Spleen (tissue), 11 donors: ENCODE results near the gene ZFYVE28. TPM values are rescaled to one million over a fixed set of nuclear protein-coding genes. Genes with fewer than 3 reads are reported as not detected.
"Not testable (repeated sequence)": the region's sequence is repeated elsewhere in the genome, so short reads cannot be mapped to it uniquely, and the experiment has no call there.

Source experiments
- DNase-seq: peaks from one replicate; pipeline ENCODE4 v3.0.0-alpha.2; 2020
- H3K27ac ChIP-seq, 8 donors: fragments of 200-600 bp; sonication (generic) in 7 of 8; 1 replicate in 4 of 8; 2 replicates in 4 of 8; pipeline versions ENCODE4 v1.5.0 to v1.8.0; 2016 to 2021; ENCODE audit warnings: inconsistent platforms in 4 of 8, mild to moderate bottlenecking in 4 of 8, moderate library complexity in 1 of 8
- H3K27me3 ChIP-seq, 7 donors: fragments of 200-600 bp; sonication (generic) in 6 of 7; replicated peaks in 1 of 7; 1 replicate in 4 of 7; 2 replicates in 3 of 7; pipeline versions ENCODE4 v1.5.0 to v1.8.0; 2016 to 2021; ENCODE audit warnings: inconsistent platforms in 3 of 7, mild to moderate bottlenecking in 1 of 7
- H3K36me3 ChIP-seq, 6 donors: fragments of 200-600 bp; sonication (generic) in 5 of 6; 1 replicate in 4 of 6; 2 replicates in 2 of 6; pipeline versions ENCODE4 v1.5.0 to v1.8.0; 2016 to 2021; ENCODE audit warnings: inconsistent platforms in 2 of 6
- H3K4me1 ChIP-seq, 6 donors: fragments of 200-600 bp; sonication (generic) in 5 of 6; 1 replicate in 3 of 6; 2 replicates in 3 of 6; pipeline versions ENCODE4 v1.5.0 to v1.8.0; 2016 to 2021; ENCODE audit warnings: inconsistent platforms in 3 of 6
- H3K4me3 ChIP-seq, 8 donors: fragments of 200-600 bp; sonication (generic) in 7 of 8; 1 replicate in 4 of 8; 2 replicates in 4 of 8; pipeline versions ENCODE4 v1.5.0 to v1.8.0; 2016 to 2021; ENCODE audit warnings: inconsistent platforms in 4 of 8, mild to moderate bottlenecking in 4 of 8, moderate library complexity in 2 of 8
- H3K9me3 ChIP-seq, 8 donors: fragments of 200-600 bp; sonication (generic) in 7 of 8; 1 replicate in 4 of 8; 2 replicates in 4 of 8; pipeline versions ENCODE4 v1.5.0 to v1.8.0; 2016 to 2021; ENCODE audit warnings: inconsistent platforms in 4 of 8
- CTCF ChIP-seq, 11 experiments: fragments of 200-600 bp in 7 of 11; fragments of 450-650 bp in 4 of 11; sonication (generic) in 4 of 11; IDR thresholded peaks in 8 of 11; conservative IDR thresholded peaks in 3 of 11; 1 replicate in 7 of 11; 2 replicates in 4 of 11; pipeline versions ENCODE4 v1.4.0 to v1.8.0; 2016 to 2021; ENCODE audit warnings: antibody characterized with exemption in 11 of 11, inconsistent platforms in 4 of 11, mild to moderate bottlenecking in 1 of 11
- POLR2A ChIP-seq, 3 donors: fragments of 450-650 bp; IDR thresholded peaks; one replicate each; pipeline ENCODE4 v1.5.1; 2017; ENCODE audit warnings: antibody characterized with exemption in 3 of 3, mild to moderate bottlenecking in 1 of 3
- POLR2AphosphoS5 ChIP-seq, 3 donors: sonication (generic); formaldehyde crosslinking; IDR thresholded peaks; one replicate each; pipeline ENCODE4 v1.5.1; 2017; ENCODE audit warnings: antibody characterized with exemption in 3 of 3
- WGBS, 5 donors: extraction: QIAGEN DNeasy Blood & Tissue Kit in 3 of 5; methylation state at CpG; one replicate each; pipeline versions ENCODE4 v1.1.5 to v1.1.7; 2013 to 2018; 5-methylcytosine and 5-hydroxymethylcytosine counted together
- intact Hi-C: fragments of 100-400 bp; cut with DNase I; formaldehyde crosslinking; loops from one replicate; pipeline ENCODE4 v1.15.0; 2023; ENCODE audit warnings: low total_unique reads
- polyA plus RNA-seq, 3 donors: library from polyadenylated mRNA; stranded (reverse); fragments of 200-250 nt; gene quantifications; one replicate each; pipeline ENCODE4 v1.2.1, GENCODE V29; 2013
- total RNA-seq, 7 donors: library from RNA; depleted of rRNA in 3 of 7; stranded (reverse); fragments of >200 nt in 3 of 7; fragmentation: NEBNext Ultra II Directional in 4 of 7; extraction: Animal tissue kit (Norgen Biotek cat#: 25700) in 4 of 7; gene quantifications; one replicate each; pipeline versions ENCODE4 v1.1.0 to v1.2.1, GENCODE V29; 2016 to 2021
- donor health status: healthy with polysubstance abuse.
- donor health status: DM: no; HTN: no; CAD: no; lungs with moderate emphysema.
- donor health status: DM: no; HTN: no; CAD: no.
- donor health status: Bipolar disorder and iron deficiency.
- donor health status: healthy.
- donor health status: DM: no; HTN: no; CAD: no.
- donor health status: DM: yes; HTN: yes; CAD: no.

Gene ZFYVE28
- total and polyA plus RNA-seq, 10 donors: 2.7 to 31.3 (median 12.6) TPM

- no peak overlapping the region for H3K27ac ChIP-seq
- peaks cover 0 to 19% (median 0%) of the 10 kb centered on the region in 7 donors for H3K27me3 ChIP-seq
- H3K4me1 ChIP-seq: peaks cover 0 to 20% (median 7%) of the 10 kb centered on the region in 6 donors
- H3K4me3 ChIP-seq: no peak overlapping the region
- no peaks in the 10 kb centered on the region for H3K9me3 ChIP-seq
- H3K36me3 ChIP-seq: no peaks in the 10 kb centered on the region
- intact Hi-C loops: no loop called here
- WGBS, 5 donors: 92 to 97% (median 93%) methylated on average over 15 to 19 of the region's 19 CpGs
- DNase-seq: no peak
- TF ChIP-seq POLR2A (IDR thresholded peaks at IDR 0.05) (no peak), POLR2AphosphoS5 (IDR thresholded peaks at IDR 0.05) (no peak), CTCF (IDR thresholded peaks at IDR 0.05 in 8 of 11, conservative IDR thresholded peaks at IDR 0.05 in 3 of 11) (no peak)
Measured at GRCh38 chr4:2386717-2387116, 31.7 kb downstream of the ZFYVE28 start.

GRCh38 chr4:2385516-2385915 lies 32.9 kb downstream of the ZFYVE28 start:
- no peak for TF ChIP-seq POLR2AphosphoS5 (IDR thresholded peaks at IDR 0.05)
- no peak for TF ChIP-seq POLR2A (IDR thresholded peaks at IDR 0.05)
- no peak for TF ChIP-seq CTCF (IDR thresholded peaks at IDR 0.05 in 8 of 11, conservative IDR thresholded peaks at IDR 0.05 in 3 of 11)
- H3K36me3 ChIP-seq: no peaks in the 10 kb centered on the region
- WGBS, 5 donors: 89 to 94% (median 90%) methylated on average over 6 to 8 of the region's 8 CpGs
- H3K4me1 ChIP-seq: peaks cover 0 to 13% (median 2%) of the 10 kb centered on the region in 6 donors
- peaks cover 0 to 4% (median 0%) of the 10 kb centered on the region in 8 donors for H3K9me3 ChIP-seq
- H3K27ac ChIP-seq: no peak overlapping the region
- intact Hi-C loops: no loop called here
- H3K4me3 ChIP-seq: no peak overlapping the region
- peaks cover 0 to 11% (median 0%) of the 10 kb centered on the region in 7 donors for H3K27me3 ChIP-seq
- DNase-seq: no peak

GRCh38 chr4:2384245-2384644 lies 34.2 kb downstream of the ZFYVE28 start:
- intact Hi-C loops: no loop called here
- peaks cover 0 to 4% (median 0%) of the 10 kb centered on the region in 8 donors for H3K9me3 ChIP-seq
- H3K27ac ChIP-seq: no peak overlapping the region
- H3K36me3 ChIP-seq: no peaks in the 10 kb centered on the region
- 71 to 89% (median 75%) methylated on average over 6 of the region's 6 CpGs for WGBS, 5 donors
- no peak for TF ChIP-seq POLR2AphosphoS5 (IDR thresholded peaks at IDR 0.05)
- no peak for TF ChIP-seq POLR2A (IDR thresholded peaks at IDR 0.05)
- no peak for TF ChIP-seq CTCF (IDR thresholded peaks at IDR 0.05 in 8 of 11, conservative IDR thresholded peaks at IDR 0.05 in 3 of 11)
- peaks cover 0 to 10% (median 0%) of the 10 kb centered on the region in 6 donors for H3K4me1 ChIP-seq
- no peak overlapping the region for H3K4me3 ChIP-seq
- no peak for DNase-seq
- H3K27me3 ChIP-seq: no peaks in the 10 kb centered on the region

GRCh38 chr4:2383760-2384159 lies 34.7 kb downstream of the ZFYVE28 start:
- Histone ChIP-seq H3K27me3 (no peaks in the 10 kb centered on the region), H3K36me3 (no peaks in the 10 kb centered on the region), H3K4me3 (no peak overlapping the region), H3K27ac (no peak overlapping the region), H3K4me1 (peaks cover 0 to 5% (median 0%) of the 10 kb centered on the region in 6 donors), H3K9me3 (peaks cover 0 to 4% (median 0%) of the 10 kb centered on the region in 8 donors)
- TF ChIP-seq POLR2A (IDR thresholded peaks at IDR 0.05) (no peak), POLR2AphosphoS5 (IDR thresholded peaks at IDR 0.05) (no peak), CTCF (IDR thresholded peaks at IDR 0.05 in 8 of 11, conservative IDR thresholded peaks at IDR 0.05 in 3 of 11) (no peak)
- no peak for DNase-seq
- intact Hi-C loops: no loop called here
- 91 to 96% (median 92%) methylated on average over 5 of the region's 5 CpGs for WGBS, 5 donors

GRCh38 chr4:2383220-2383631 lies 35.2 kb downstream of the ZFYVE28 start:
- 77 to 85% (median 81%) methylated on average over 8 of the region's 8 CpGs for WGBS, 5 donors
- intact Hi-C loops, H3K36me3 ChIP-seq, H3K4me3 ChIP-seq, H3K9me3 ChIP-seq, DNase-seq, H3K27me3 ChIP-seq, H3K27ac ChIP-seq, H3K4me1 ChIP-seq: not testable (repeated sequence)

- H3K4me3 ChIP-seq, H3K27ac ChIP-seq, H3K9me3 ChIP-seq, intact Hi-C loops, H3K36me3 ChIP-seq, DNase-seq, H3K27me3 ChIP-seq, H3K4me1 ChIP-seq: not testable (repeated sequence)
- WGBS, 5 donors: 62 to 73% (median 68%) methylated on average over 7 of the region's 7 CpGs
Measured at GRCh38 chr4:2382769-2383202, 35.7 kb downstream of the ZFYVE28 start.

- H3K27ac ChIP-seq, H3K4me3 ChIP-seq, DNase-seq, H3K27me3 ChIP-seq, H3K36me3 ChIP-seq, H3K4me1 ChIP-seq, H3K9me3 ChIP-seq, intact Hi-C loops: not testable (repeated sequence)
- 78 to 87% (median 82%) methylated on average over 6 of the region's 6 CpGs for WGBS, 5 donors
Measured at GRCh38 chr4:2380589-2380988, 37.9 kb downstream of the ZFYVE28 start.
